ENCODE data around the gene LGR6.
A peak's percentile ranks its signal among the peaks of the same experiment; 100 is the strongest.

LGR6 gene

GRCh38 chr1:202270871-202271326 is 77.3 kb downstream of the LGR6 start:
- no peak for DNase-seq

GRCh38 chr1:202272103-202272845 is 78.7 kb downstream of the LGR6 start:
- no peak for DNase-seq

- DNase-seq, result peak; percentile 4 to 23
Measured at GRCh38 chr1:202274611-202275010, 81.0 kb downstream of the LGR6 start.

- no peak for DNase-seq
Measured at GRCh38 chr1:202275061-202275770, 81.6 kb downstream of the LGR6 start.

- no peak for DNase-seq
Measured at GRCh38 chr1:202276081-202276715, 82.6 kb downstream of the LGR6 start.

GRCh38 chr1:202276920-202277319 is 83.3 kb downstream of the LGR6 start:
- DNase-seq, result no peak

GRCh38 chr1:202278751-202279150 is 85.2 kb downstream of the LGR6 start:
- DNase-seq, result no peak

GRCh38 chr1:202279806-202280205 is 86.2 kb downstream of the LGR6 start:
- DNase-seq, result no peak

- no peak for DNase-seq
Measured at GRCh38 chr1:202280595-202280994, 87.0 kb downstream of the LGR6 start.

- DNase-seq, result no peak
Measured at GRCh38 chr1:202281316-202282024, 87.9 kb downstream of the LGR6 start.

GRCh38 chr1:202282025-202282371 is 88.4 kb downstream of the LGR6 start:
- DNase-seq, result no peak

GRCh38 chr1:202282596-202283283 is 89.1 kb downstream of the LGR6 start:
- DNase-seq, result no peak

GRCh38 chr1:202283379-202283844 is 89.8 kb downstream of the LGR6 start:
- no peak for DNase-seq

- DNase-seq, result no peak
Measured at GRCh38 chr1:202283991-202284390, 90.4 kb downstream of the LGR6 start.

GRCh38 chr1:202285908-202286307 is 92.3 kb downstream of the LGR6 start:
- no peak for DNase-seq

GRCh38 chr1:202286622-202287097 is 93.1 kb downstream of the LGR6 start:
- DNase-seq, result no peak

GRCh38 chr1:202287196-202287595 is 93.6 kb downstream of the LGR6 start:
- no peak for DNase-seq

- DNase-seq, result no peak
Measured at GRCh38 chr1:202288177-202288576, 94.6 kb downstream of the LGR6 start.

GRCh38 chr1:202289009-202289408 is 95.4 kb downstream of the LGR6 start:
- no peak for DNase-seq

GRCh38 chr1:202291001-202291400 is 97.4 kb downstream of the LGR6 start:
- DNase-seq, result no peak

GRCh38 chr1:202291961-202292712 is 98.5 kb downstream of the LGR6 start:
- no peak for DNase-seq

GRCh38 chr1:202292773-202293172 is 99.2 kb downstream of the LGR6 start:
- DNase-seq, result no peak
